HCT116 (cell line): ENCODE data around the gene TCF7L2.

Source experiments
- CEBPB ChIP-seq: IDR thresholded peaks from 2 replicates; pipeline ENCODE4 v1.6.1; 2012; ENCODE audit warnings: low read depth
- CTCF ChIP-seq, 3 experiments: fragments of 200-600 bp in 1 of 3; sonication (generic) in 1 of 3; IDR thresholded peaks in 2 of 3; conservative IDR thresholded peaks in 1 of 3; 2 replicates each; pipeline ENCODE4 v1.5.1; 2012 to 2017; ENCODE audit warnings: low read depth in 2 of 3, low read length in 2 of 3, antibody characterized with exemption in 1 of 3, borderline replicate concordance in 1 of 3, control low read depth in 1 of 3, mild to moderate bottlenecking in 1 of 3, mixed read lengths in 1 of 3, mixed run types in 1 of 3, moderate library complexity in 1 of 3; ENCODE audit not compliant: insufficient read depth in 1 of 3
- EGR1 ChIP-seq: IDR thresholded peaks from 2 replicates; pipeline ENCODE4 v1.6.1; 2012; ENCODE audit warnings: low read depth
- EZH2 ChIP-seq: fragments of 200-600 bp; sonication (generic); IDR thresholded peaks from 2 replicates; pipeline ENCODE4 v1.6.1; 2017; ENCODE audit warnings: antibody characterized with exemption, mixed run types
- MAX ChIP-seq: IDR thresholded peaks from 2 replicates; pipeline ENCODE4 v1.6.1; 2012
- POLR2A ChIP-seq: IDR thresholded peaks from 2 replicates; pipeline ENCODE4 v1.7.0; 2011; ENCODE audit warnings: borderline replicate concordance; ENCODE audit not compliant: insufficient read depth, insufficient read length; ENCODE audit errors: extremely low read depth
- POLR2AphosphoS5 ChIP-seq: IDR thresholded peaks from 2 replicates; pipeline ENCODE4 v1.6.1; 2011; ENCODE audit warnings: mild to moderate bottlenecking, low read depth, low read length, moderate library complexity
- RAD21 ChIP-seq: IDR thresholded peaks from 2 replicates; pipeline ENCODE4 v1.6.1; 2012; ENCODE audit warnings: low read depth, mild to moderate bottlenecking
- REST ChIP-seq: IDR thresholded peaks from 2 replicates; pipeline ENCODE4 v1.6.1; 2012; ENCODE audit warnings: low read depth
- SP1 ChIP-seq: IDR thresholded peaks from 2 replicates; pipeline ENCODE4 v1.6.1; 2012; ENCODE audit warnings: low read depth
- ZBTB33 ChIP-seq: IDR thresholded peaks from 2 replicates; pipeline ENCODE4 v1.6.1; 2011; ENCODE audit warnings: mild to moderate bottlenecking, low read length, moderate library complexity; ENCODE audit not compliant: insufficient replicate concordance; ENCODE audit errors: extremely low read depth

GRCh38 chr10:113067501-113067900, 117.5 kb downstream of the TCF7L2 start:
- TF ChIP-seq SP1: no peak
- TF ChIP-seq CTCF (IDR thresholded peaks at IDR 0.05 in 2 of 3, conservative IDR thresholded peaks at IDR 0.05 in 1 of 3; ENCODE audit: borderline replicate concordance in 1 of 3, insufficient read depth in 1 of 3, low read depth in 2 of 3, low read length in 2 of 3): no peak
- no peak for TF ChIP-seq POLR2A
- TF ChIP-seq ZBTB33: no peak
- TF ChIP-seq CEBPB: no peak
- TF ChIP-seq EGR1: no peak
- no peak for TF ChIP-seq REST
- no peak for TF ChIP-seq RAD21
- TF ChIP-seq MAX: no peak
- TF ChIP-seq POLR2AphosphoS5: no peak
- no peak for TF ChIP-seq EZH2
